Heart left ventricle (tissue), 13 donors: ENCODE measurements around the gene COMMD4.

ENCODE experiments used
- POLR2A ChIP-seq, 2 donors: fragments of 450-650 bp; IDR thresholded peaks; one replicate each; pipeline ENCODE4 v1.6.1; 2017; ENCODE audit warnings: antibody characterized with exemption in 2 of 2, mild to moderate bottlenecking in 2 of 2, moderate library complexity in 2 of 2
- TF ChIP-seq, protein P1 (sequence below), 12 donors: fragments of 200-600 bp; sonication (generic) in 4 of 12; IDR thresholded peaks; one replicate each; pipeline versions ENCODE4 v1.5.0 to v1.8.0; 2018 to 2022; ENCODE audit warnings: antibody characterized with exemption in 12 of 12, mild to moderate bottlenecking in 5 of 12
- donor health status: ischemic (EF 13 %, LVEDD 7.1; RV severe dilation, severe dysfunction).
- donor health status: DM: no; HTN: yes; CAD: no.
- donor health status: DM: no; HTN: no; CAD: no.
- donor health status: ischemic (EF 25% LVEDD 6.9; RV normal size, moderate dysfunction).
- donor health status: ischemic (EF 25% LVEDD 5.7; RV mildly dilated, moderate dysfunction).
- donor health status: ischemic (EF 35%, LVEDD 5.7; RV mildly dilated, moderate dysfunction).
- donor health status: nonischemic (EF 11% LVEDD 7.7; RV severe dilation, severe dysfunction).
- donor health status: DM: yes; HTN: yes; CAD: no.
- donor health status: PGD.
- donor health status: ischemic (EF 29% LVEDD 5.4; RV normal size, mild dysfunction).
- donor health status: nonischemic (EF 23%, LVEDD 6.1; RV moderate dilation, normal function).

GRCh38 chr15:75335313-75335704 is 554 bp upstream of the COMMD4 start:
- TF ChIP-seq, protein P1, sequence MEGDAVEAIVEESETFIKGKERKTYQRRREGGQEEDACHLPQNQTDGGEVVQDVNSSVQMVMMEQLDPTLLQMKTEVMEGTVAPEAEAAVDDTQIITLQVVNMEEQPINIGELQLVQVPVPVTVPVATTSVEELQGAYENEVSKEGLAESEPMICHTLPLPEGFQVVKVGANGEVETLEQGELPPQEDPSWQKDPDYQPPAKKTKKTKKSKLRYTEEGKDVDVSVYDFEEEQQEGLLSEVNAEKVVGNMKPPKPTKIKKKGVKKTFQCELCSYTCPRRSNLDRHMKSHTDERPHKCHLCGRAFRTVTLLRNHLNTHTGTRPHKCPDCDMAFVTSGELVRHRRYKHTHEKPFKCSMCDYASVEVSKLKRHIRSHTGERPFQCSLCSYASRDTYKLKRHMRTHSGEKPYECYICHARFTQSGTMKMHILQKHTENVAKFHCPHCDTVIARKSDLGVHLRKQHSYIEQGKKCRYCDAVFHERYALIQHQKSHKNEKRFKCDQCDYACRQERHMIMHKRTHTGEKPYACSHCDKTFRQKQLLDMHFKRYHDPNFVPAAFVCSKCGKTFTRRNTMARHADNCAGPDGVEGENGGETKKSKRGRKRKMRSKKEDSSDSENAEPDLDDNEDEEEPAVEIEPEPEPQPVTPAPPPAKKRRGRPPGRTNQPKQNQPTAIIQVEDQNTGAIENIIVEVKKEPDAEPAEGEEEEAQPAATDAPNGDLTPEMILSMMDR (IDR thresholded peaks at IDR 0.05), result no peak
- no peak for TF ChIP-seq POLR2A (IDR thresholded peaks at IDR 0.05)
